UCSD-AML1 (cell line): Measurements from ENCODE around the gene RNF43.

ENCODE experiments used
- DNase-seq: peaks from one replicate; lab custom pipeline; 2025; ENCODE audit not compliant: unreplicated experiment; lab: John Stamatoyannopoulos, UW

The RNF43 gene

GRCh38 chr17:58382872-58383242 is 34.5 kb downstream of the RNF43 start:
- no peak for DNase-seq

- DNase-seq, result no peak
Observed at GRCh38 chr17:58382108-58382871, 35.0 kb downstream of the RNF43 start.

GRCh38 chr17:58381124-58382035 is 36.0 kb downstream of the RNF43 start:
- DNase-seq, result peak; percentile 16

GRCh38 chr17:58380207-58381123 is 36.9 kb downstream of the RNF43 start:
- DNase-seq, result no peak

- no peak for DNase-seq
Observed at GRCh38 chr17:58379511-58379824, 37.9 kb downstream of the RNF43 start.

GRCh38 chr17:58378733-58379510 is 38.4 kb downstream of the RNF43 start:
- DNase-seq, result peak; percentile 23

- DNase-seq, result no peak
Observed at GRCh38 chr17:58377661-58378060, 39.7 kb downstream of the RNF43 start.

- no peak for DNase-seq
Observed at GRCh38 chr17:58377093-58377601, 40.2 kb downstream of the RNF43 start.

- DNase-seq, result no peak
Observed at GRCh38 chr17:58376472-58377000, 40.8 kb downstream of the RNF43 start.

- no peak for DNase-seq
Observed at GRCh38 chr17:58375811-58376210, 41.5 kb downstream of the RNF43 start.

GRCh38 chr17:58375256-58375655 is 42.1 kb downstream of the RNF43 start:
- DNase-seq, result no peak

GRCh38 chr17:58373923-58374322 is 43.4 kb downstream of the RNF43 start:
- no peak for DNase-seq

- DNase-seq, result no peak
Observed at GRCh38 chr17:58373003-58373402, 44.3 kb downstream of the RNF43 start.

GRCh38 chr17:58371300-58371950 is 45.9 kb downstream of the RNF43 start:
- no peak for DNase-seq

- no peak for DNase-seq
Observed at GRCh38 chr17:58370716-58371115, 46.6 kb downstream of the RNF43 start.

GRCh38 chr17:58370309-58370708 is 47.0 kb downstream of the RNF43 start:
- DNase-seq, result no peak

- DNase-seq, result no peak
Observed at GRCh38 chr17:58369214-58370031, 47.9 kb downstream of the RNF43 start.

GRCh38 chr17:58368860-58369213 is 48.5 kb downstream of the RNF43 start:
- DNase-seq, result no peak
